NCI-H1417 (cell line): ENCODE data around the gene XPR1.

Experiments
- DNase-seq, 3 experiments: peaks; one replicate each; lab custom pipeline; 2025; lab: John Stamatoyannopoulos, UW

The XPR1 gene

DNA sequence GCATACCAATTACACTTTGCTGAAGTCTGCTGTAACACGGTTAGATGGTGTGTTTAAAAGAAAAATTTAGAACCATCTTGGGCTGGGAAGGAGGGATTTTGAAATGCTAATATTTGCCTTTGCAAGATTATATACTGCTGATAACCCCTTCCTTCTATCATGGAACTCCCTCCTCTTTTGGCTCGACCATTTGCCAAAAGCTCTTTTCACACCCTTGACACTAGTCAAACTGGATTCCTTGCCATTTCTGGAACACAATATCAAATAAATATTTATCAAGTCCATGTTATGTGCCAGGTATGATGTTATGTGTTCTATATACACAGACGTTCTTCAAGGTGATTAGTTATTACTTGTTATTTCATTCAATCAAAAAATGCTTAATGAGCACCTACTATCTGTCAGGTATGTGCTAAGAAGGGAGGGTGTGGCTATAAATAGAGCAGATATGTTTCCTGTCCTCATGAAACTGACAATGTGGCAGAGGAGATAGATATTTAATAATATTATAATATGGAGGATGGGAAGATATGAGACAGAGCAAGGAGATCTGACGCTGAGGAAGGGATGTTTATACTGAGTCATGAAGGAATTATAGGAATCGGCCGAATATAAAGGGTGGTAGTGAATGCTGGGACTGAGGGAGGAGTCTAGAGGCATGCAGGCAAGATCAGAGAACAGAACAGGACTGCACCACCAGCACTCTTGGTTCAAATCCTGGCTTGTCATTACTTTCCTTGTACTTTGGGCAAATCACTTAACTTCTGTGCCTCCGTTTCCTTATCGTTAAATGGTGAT lies 16.1 kb upstream of the XPR1 start:
- no peak for DNase-seq

DNA sequence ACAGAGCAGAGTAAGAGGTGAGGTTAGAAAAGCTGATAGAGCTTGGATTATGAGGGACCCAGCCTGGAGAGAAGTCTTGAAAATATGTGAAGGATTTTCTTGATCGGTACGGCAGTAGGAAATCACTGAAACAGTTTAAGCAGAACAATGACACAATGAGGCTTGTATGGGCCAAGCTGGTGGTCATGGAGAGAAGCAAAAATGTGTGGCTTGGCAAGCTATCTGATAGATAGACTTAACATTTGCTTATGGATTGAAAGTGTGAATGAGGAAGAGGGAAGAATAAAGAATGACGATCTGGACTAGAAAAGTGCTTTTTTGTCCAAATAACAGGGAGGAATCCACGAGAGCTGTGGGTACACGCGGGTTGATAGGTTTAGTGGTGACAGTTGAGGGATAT lies 15.4 kb upstream of the XPR1 start:
- no peak for DNase-seq

DNA sequence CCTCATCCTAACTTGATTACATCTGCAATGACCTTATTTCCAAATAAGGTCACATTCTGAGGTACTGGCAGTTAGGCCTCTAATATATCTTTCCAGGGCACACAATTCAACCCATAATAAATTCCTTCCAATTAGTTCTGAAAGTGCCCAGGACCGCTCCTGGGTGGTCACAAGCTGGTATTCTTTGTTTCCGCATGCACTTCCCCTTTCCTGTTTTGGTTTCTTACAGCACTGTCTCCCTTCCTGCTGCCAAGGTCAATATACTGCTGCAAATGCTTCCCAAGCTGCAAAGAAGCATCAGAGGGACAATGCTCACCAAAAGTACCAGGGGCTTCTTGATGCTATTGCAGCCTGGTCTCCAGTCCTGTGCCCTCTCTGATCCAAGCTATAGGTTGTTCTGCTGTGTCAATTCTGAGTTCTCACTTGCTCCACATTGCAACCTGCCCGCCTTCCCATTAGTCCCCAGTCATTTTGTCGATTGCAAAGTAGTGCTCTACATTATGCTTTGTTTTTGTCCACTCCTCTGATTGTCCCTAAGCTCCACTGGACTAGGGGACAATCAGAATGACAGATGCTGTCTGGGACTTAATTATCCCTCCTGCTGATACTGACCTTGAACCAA lies 13.9 kb upstream of the XPR1 start:
- DNase-seq: peak in 1 of 3 experiments; percentile 40

DNA sequence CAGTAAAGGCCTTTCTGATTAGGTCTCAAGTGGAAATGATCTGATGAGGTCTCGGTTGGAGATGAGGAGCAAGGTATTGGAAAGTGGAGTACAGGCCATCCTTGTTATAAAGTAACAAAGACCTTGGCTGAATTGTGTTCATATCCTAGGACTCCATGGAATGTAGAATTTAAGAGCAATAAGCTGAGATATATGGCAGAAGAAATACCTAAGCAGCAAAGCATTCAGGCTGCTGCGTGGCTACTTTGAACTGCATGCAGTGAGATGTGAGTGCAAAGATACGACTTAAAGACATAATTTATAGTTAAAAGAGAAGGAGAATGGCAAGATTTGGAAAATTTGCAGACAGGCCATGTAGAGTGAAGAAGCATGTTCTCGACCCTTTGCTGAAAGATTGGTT lies 11.2 kb upstream of the XPR1 start:
- no peak for DNase-seq

DNA sequence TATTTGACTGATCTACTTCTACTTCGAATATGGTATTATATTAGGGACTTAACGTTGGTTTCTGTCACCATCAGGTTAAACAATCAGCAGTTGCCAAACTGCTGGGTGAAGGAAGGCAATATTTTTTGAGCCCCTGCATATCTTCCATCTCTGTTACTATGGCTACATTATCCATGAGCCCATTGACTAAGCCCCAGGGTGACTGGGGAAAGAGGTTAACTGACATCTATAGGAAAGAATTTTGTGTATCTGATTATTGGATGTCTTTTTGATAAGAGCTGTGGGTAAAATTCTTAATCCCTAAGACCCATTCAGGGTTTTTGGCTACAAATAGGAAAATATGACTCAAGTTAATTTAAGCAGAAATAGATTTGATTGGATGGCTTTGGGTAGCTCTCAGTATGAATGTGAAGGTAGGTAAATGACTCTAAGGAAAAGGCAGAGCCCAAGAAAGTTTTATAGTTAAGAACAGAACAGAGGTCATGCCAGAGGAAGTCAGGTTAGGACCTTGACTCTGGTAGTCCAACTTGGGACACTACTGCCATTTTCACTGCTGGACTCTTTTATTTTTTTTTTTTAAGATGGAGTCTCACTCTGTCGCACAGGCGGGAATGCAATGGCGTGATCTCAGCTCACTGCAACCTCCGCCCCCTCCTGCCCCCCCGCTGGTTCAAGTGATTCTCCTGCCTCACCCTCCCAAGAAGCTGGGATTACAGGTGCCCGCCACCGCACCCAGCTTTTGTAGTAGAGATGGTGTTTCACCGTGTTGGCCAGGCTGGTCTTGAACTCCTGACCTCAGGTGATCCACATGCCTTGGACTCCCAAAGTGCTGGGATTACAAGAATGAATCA lies 8.9 kb upstream of the XPR1 start:
- no peak for DNase-seq

DNA sequence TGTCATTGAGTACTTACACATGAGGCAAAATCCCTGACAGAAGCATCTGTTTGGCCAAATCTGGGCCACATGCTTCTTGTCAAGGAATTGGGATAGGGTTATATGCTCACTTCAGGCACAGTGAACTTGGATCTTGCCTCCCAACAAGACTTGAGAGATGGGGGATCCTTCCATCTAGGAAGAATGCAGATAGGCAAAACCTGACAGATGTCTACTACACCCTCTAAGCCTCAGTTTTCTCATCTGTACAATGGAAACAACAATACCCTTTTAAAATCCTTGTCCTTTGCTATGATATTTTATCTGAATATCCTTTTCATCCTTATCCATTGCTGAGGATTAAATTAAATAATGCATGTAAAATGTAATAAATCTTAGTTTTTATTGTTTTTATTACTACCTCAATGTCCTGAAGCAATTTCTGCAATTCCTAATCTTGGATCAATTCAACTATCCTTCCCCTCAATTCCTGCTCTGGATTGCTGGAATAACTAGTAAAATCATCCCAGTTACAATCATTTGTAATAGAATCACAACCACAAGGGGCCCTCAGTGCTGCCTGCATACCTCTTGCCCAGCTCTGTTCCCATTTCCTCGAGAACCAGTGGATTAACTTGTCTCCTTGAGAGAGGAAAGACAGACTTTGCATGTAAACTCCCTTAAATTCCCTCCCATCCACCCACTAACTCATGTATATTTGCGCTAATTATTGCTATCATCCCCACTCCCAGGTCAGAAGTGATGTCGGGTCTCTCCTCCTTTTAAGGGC lies 8.1 kb upstream of the XPR1 start:
- no peak for DNase-seq

DNA sequence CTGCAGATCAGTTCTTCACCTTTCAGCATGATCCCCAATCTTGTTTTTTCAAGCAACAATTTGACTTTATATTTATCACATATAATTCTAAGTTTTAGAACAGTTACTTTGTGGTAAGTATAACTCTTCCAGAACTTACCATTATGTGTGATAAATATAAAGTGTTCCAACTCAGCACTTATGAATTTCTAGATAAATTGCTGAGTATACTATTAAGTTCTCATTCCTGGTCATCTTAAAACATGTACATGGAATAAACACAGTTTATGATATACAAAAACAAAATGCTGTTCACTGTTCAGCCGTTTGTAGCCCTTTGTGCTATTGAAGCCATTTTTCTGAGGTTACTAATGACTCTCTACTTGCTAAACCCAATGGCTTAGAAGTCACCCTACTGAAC lies 5.1 kb upstream of the XPR1 start:
- no peak for DNase-seq

DNA sequence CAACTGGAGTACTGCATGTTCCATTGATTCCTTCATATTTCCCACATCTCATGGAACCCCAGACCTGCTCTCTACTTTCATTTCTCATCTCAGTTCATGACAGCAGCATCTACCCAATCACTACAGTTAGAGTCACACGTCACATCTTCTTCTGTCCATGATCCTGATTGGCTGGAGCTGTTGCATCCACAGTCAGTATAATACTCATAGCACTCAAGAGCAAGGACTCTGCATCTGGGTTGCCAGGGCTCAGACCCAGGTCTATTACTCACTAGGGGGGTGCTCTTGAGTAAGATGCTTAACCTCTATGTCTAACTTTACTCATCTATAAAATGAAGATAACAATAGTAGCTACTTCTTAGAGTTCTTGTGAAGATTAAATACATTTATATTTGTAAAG lies 4.4 kb upstream of the XPR1 start:
- DNase-seq: no peak

DNA sequence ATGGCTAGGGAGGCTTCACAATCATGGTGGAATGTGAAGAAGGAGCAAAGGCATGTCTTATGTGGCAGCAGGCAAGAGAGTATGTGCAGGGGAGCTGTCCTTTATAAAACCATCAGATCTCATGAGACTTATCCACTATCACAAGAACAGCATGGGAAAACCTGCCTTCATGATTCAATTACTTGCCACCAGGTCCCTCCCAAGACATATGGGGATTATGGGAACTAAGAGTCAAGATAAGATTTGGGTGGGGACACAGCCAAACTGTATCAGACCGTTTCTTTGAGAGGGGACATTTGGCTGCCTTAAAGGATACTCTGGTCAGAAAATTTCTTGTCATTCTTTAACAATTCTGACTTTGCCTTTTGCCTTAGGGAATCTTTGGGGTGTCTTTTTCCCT lies 3.2 kb upstream of the XPR1 start:
- no peak for DNase-seq

DNA sequence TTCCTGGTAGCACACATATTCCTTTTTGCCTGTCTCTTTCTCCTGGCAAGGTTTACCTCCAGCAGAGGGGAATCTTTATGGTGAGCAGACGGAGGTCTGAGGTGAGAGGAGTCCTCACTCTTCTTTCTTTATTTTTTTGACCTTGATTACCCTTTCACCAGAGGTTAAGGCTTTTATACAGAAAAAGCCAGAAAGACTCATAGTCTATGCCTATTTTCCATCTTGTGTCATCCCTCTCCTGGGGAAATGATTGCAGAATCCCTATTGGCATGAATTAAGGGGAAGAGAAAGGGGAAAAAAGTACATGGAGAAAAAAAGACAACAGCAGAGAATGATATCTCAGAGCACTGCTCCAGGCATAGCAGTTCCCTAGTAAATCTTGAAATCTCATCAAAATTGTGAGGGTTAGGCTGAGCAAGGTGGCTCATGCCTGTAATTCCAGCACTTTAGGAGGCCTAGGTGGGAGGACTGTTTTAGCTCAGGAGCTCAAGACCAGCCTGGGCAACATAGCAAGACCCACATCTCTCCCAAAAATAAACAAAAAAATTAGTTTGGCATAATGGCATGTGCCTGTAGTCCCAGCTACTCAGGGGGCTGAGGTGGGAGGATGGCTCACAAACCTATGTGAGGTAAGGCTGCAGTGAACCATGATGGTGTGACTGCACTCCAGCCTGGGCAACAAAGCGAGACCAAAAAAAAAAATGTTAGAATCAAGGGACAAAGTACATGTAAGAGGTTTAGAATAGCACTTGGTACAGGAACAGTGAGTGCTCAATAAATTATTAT lies 1.2 kb upstream of the XPR1 start:
- no peak for DNase-seq

DNA sequence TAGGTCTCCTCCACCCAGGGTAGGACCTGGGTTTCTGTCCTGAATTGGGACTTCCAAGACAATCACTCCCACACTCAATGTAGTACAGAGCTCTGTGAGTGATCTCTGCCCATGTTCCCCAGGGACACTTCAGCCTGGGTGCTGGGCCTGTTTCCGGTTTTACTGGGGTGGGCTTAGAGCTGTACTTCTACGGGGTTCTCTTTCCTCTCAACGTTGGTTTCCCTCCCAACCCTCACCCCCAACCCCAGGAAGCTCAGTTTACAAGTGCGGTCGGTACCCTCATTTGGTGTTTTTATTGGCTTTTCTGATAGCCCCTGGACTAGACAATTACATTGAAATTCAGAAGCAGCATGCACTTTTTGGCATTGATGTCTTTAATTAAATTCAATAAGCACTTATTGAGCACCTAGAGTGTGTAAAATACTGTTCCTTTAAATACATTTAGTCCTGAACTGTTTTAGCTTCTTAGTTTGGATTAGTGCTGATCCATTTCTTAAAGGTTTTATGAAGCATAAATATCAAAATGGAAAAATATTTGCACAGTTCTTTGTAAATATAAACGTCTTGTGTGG lies 542 bp upstream of the XPR1 start:
- DNase-seq: peak in 1 of 3 experiments; percentile 44

DNA sequence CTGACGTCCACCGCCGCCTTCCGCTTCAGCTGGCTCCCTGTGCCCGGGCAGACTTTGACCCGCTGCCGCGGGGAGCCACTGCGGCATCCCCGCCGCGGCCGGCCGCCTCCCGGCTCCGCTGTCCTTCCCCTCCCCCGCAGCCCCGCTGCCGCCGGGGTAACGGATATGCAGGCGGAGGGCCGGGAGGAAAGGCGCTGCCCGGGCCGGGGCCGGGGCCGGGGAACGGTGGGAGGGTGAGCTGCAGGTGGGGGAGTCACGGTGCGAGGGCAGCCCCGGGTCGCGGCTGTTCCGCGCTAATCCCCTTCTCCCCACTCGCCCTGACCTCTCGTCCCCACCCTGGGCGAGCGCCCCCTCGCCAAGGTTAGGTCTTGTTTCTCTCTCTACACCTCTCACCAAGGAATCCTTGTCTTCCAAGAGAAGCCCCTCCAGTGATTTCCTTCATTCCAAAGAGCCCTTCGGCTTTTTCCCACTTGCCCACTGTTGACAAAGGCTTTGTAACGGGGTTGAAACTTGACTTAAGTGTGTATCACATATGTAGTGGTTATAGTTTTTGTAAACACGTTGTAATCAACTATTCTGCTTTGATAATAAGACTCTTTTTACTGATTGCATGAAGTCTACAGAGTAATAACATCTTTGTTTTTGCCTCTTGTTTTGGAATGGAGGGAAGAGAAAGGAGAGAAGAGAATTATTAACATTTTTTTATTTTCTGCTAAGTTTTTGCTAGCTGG lies 669 bp downstream of the XPR1 start:
- DNase-seq: peak in 2 of 3 experiments; percentile 88 to 92

DNA sequence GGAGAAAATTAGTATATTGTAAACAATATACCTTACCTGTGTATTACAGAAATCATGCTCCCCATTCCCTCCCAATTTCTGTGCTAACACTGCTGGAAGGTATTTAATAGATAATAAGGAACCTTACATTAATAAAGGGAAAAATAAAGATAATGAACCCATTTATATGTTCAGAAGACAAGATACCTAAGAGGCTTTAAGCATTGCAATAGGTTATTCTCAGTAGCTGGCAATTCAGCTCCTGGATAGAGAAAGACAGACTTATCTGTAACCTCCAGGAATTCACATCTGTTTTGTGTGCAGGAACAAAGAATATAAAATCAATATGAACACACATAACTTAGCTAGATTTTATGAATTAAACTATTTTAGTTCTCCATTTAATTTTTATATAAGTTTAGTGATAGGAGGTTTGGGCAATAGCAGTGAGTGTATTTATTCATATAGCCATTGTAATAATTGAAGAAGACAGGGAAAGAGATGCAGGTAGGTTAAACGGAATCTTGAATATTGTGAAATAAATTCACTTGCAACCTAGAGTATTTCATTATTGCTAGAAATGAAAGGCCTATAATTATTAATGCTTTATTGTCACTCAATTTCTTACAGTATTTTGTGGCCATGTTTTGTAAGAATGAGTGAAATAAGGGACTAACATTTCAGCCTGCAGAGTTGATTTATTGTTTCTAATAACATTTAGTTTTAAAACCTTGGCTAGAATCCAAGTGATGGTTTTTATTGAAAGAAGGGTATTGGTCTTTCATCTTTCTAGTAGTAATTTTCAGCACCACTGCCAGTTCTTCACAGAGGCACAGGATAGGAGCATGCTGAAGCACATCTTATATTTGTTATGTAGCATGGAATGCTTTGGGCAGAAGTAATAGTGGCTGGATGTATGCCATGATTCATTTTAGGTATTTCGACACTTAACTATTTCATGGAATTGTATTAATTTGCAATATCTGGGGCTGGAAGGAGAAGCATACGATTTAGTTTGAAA lies 1.5 kb downstream of the XPR1 start:
- peak; percentile 27 to 67 (median 39) for DNase-seq

DNA sequence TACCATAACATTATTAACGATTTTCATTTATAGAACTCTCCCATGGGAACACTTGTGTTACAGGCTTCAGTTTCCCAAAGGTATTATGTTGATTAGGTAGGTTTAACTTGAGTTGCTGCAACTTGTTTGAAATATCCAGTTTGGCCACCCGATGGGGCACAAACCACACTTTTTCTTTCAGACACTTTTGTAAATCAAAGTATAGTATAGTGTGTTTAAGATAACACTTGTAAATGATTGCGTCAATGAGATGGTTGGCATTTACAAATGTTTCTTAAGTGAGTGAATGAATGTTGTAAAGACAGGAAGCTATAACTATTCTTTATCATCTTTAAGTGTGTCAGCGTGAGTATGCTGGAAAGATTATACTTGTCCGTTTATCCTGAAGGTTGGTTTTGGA lies 4.3 kb downstream of the XPR1 start:
- peak; percentile 15 to 51 (median 41) for DNase-seq

DNA sequence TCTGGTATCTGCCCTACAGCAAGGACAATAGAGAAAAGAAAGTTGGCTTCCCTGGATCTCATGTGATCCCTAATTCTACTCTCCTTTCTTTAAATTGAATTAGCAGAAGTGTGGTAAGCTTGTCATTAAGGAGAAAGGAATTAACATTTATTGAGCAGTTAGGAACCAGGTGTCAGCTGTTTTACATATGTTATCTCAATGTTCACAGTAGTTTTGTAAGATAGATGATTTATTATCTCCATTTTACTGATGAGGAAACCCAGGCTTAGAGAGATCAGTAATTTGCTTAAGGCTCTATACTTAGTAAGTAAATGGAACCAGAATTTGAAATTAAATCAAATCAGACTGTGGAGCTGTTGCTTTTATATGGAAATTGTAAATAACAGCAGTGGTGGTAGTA lies 8.0 kb downstream of the XPR1 start:
- DNase-seq: no peak

DNA sequence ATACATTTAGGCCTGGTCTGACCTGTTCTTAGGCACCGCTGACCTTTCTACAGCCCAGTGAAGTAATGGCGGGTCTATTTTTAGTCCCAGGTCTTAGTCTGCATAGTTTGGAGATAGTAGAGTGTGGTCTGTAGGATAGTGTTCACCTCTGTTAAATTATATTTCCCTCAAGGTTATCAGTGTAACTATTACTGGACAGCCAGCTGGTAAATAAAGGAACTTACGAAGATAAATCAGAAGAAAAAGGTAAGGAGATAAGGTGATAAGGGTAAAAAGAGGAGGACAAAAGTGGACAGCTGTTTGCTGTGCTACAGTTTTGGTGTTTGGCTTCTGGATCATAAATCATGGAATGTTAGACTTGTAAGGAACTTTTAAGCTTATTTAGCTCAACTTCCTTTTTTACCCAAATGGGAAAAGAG lies 8.7 kb downstream of the XPR1 start:
- DNase-seq: no peak

DNA sequence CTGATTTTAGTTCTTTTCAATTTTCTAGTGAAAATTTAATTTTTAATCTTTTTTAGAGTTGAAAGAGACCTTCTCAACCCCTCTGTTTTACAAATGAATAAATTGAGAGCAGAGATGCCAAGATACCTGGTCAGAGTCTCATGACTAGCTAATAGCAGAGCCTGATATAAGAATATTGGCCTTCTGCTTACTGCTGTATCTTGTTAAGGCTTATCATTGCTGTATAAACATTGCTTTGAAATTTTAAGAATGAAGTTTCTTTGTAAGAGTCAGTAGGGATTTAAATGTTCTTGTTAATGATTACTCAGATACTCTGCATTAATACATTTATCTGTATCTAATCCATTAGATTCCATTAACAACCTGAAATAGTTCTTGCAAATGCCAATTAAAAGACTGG lies 9.8 kb downstream of the XPR1 start:
- no peak for DNase-seq

DNA sequence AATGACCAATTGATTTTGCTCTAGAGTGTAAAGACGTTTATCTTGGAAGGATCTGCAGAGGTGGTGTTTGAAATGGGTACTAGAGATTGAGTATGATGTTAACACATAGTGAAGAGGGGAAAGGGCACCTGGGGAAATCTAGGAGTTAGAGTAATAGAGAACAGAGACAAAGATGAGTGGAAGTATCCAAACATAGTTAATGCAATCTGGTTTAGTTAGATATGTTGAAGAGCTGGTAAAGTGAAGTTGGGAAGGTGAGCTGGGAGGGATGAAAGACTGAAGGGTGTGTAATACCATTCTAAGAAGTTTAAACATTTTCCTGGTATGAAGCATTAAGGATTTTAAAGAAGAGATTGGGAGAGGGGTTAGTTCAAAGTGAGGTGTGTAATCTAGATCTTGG lies 11.0 kb downstream of the XPR1 start:
- DNase-seq: no peak

DNA sequence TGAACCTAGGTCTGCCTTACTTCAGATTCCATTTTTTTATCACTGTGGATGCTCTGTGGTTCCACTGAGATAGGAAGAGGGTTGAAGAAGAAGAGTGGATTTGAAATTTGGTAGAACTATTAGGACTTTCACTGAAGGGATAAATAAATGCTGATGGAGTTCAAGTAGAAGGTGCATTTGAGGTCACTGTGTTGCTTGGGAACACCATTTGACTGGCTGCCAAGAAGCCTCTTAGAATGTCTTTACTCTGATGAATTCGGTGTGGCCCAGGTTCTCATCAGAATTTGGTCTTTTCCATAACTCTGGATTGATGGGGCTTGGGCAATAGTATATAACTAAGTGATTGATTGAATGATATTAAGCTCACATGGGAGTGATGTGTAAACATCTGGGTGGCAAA lies 11.9 kb downstream of the XPR1 start:
- DNase-seq: peak; percentile 30 to 84 (median 41)
